CD1c-positive myeloid dendritic cell (primary cell): ENCODE measurements around the gene LAP3.

Source experiments
- DNase-seq: peaks from one replicate; pipeline ENCODE4 v3.0.0-alpha.2; 2016; ENCODE audit errors: extremely low spot score

The LAP3 gene

DNA sequence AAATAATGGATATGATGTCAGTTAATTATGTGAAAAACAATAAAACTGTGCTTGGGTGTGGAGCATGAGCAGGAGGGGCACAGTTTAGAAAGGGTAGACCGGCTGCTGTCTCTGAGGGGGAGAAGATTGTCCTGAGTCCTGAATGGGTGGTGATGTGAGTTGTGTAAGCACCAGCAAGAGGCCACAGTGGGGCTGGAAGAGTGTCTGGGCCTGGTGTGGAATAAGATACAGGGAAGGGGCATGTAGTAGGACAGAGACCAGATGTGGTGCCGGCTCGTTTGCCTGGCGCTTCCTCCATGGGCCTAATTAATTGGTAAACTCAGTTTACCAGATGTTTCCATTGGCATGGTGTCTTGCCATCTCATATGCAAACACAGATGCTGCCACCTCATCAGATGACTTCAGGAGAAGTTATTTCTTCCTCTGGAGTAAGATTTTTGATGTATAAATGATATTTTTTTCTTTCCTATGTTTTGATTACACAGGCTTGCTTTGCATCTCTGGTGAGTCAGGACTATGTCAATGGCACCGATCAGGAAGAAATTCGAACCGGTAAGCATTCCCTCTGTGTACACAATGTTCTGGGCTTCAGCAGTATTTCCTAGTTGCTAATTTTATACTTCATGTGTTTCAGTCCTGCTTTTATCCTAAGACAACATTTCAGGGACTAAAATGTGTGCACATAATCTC lies 42.6 kb downstream of the LAP3 start:
- DNase-seq = no peak

GRCh38 chr4:17623451-17624001 lies 46.5 kb downstream of the LAP3 start:
- DNase-seq = no peak

- DNase-seq = no peak
These were observed 47.8 kb downstream of the LAP3 start for GRCh38 chr4:17624821-17625220.

DNA sequence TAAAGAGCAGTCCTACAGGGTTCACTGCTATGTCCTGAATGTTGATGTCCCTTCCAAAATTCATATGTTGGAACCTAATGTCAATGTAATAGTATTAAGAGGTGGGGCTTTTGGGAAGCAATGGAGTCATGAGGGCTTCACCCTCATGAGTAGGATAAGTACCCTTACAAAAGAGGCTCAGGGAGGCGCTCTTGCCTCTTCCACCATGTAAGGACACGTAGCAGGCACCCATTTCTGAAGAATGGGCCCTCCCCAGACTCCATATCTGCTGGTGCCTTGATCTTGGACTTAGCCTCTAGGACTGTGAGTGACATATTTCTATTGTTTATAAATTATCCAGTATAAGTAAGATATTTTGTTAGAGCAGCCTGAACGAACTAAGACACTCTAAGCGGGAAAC lies 53.2 kb downstream of the LAP3 start:
- no peak for DNase-seq

- DNase-seq = no peak
These were observed 56.6 kb downstream of the LAP3 start for GRCh38 chr4:17633600-17633999.

DNA sequence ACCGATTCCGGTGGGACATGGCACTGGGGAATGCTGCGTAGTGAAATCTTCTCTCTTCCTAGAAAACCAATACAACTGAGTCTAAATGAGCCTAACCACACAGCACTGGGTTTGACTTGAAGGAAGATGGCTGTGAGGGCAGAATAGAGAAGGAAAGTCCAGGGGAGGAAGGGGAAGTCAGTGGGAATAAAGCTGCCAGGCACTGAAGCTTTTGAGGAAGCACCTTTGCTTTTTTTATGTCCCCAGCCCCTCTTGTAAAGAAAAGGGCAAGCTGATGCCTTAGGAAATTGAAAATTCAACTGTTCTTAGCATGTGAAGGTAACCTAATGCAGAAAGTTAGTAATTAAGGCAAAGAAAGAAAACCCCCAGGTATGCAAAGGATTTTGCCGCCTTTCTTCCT lies 58.1 kb downstream of the LAP3 start:
- peak; percentile 13 for DNase-seq

DNA sequence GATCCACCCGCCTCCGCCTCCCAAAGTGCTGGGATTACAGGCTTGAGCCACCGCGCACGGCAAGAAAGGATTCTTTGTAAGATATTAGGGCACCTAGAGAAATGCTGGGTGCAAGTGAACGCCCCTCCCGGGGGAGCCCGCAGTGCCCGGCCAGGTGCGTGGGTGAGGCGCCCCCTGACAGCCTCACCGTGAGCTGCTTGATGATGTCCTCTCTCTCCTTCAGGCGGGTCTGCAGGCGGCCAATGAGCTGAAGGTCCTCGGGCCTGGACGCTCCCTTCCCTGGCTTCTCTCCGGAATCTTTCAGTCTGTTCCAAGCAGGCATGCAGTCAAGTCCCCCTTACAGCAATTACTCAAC lies 59.3 kb downstream of the LAP3 start:
- DNase-seq = no peak

DNA sequence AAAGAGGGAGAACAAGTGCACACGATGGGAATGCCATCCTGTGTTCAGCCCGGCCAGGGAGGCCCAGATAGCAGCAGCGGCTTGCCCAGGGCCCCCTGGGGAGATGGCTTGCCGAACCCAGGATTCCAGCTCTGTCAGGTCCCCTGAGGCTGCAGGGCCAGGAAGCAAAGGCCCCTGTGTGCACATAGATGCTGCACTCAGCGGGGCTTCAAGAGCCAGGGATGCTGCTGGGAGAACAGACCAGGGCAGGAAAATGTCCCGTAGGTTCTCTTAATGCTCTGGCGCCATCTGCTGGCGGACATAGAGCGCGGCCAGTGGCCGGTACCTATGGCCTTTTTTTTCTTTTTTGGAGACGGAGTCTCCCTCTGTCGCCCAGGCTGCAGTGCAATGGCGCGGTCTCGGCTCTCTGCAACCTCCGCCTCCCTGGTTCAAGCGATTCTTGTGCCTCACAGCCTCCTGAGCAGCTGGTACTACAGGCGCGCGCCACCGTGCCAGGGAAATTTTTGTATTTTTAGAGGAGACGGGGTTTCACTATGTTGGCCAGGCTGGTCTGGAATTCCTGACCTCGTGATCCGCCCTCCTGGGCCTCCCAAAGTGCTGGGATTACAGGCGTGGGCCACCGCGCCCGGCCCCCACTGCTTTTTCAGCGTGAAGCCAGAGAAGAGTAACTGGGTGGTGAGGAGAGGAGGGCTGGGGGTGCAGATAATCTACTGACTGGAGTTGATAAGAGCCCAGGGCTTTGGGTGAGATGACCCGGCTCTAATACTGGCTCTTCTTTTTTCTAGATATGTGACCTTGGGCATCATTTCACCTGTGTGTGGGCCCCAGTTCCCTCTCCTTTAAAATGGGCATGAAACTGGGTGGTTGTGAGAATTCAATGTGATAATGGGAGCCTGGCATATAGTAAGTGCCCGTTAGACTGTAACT lies 60.0 kb downstream of the LAP3 start:
- peak; percentile 77 for DNase-seq

GRCh38 chr4:17639136-17639535 lies 62.1 kb downstream of the LAP3 start:
- DNase-seq = no peak

- no peak for DNase-seq
These were observed 65.4 kb downstream of the LAP3 start for GRCh38 chr4:17642398-17642783.

- DNase-seq = no peak
These were observed 69.7 kb downstream of the LAP3 start for GRCh38 chr4:17646693-17647092.

- DNase-seq = no peak
These were observed 70.3 kb downstream of the LAP3 start for GRCh38 chr4:17647176-17647806.

DNA sequence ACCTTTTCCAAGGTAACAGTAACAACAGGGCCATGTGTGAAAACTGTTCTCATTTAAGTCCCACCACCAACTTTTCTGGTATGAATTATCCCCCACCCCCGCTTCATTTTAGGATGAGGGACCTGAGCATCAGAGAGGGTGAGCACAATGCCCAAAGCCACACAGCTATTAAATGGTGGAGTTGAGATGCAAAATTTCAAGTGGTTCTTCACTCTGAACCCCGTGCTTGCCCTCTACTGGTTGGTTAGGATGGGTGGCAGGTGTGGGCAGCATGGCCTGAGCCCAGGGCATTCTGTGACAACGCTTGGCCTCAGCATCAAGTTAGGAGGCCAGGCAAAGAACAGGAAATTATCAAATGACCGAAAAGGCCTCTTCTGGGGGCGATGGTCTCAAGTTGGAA lies 70.9 kb downstream of the LAP3 start:
- no peak for DNase-seq

- no peak for DNase-seq
These were observed 73.4 kb downstream of the LAP3 start for GRCh38 chr4:17650406-17650805.

GRCh38 chr4:17654701-17655100 lies 77.7 kb downstream of the LAP3 start:
- DNase-seq = no peak

DNA sequence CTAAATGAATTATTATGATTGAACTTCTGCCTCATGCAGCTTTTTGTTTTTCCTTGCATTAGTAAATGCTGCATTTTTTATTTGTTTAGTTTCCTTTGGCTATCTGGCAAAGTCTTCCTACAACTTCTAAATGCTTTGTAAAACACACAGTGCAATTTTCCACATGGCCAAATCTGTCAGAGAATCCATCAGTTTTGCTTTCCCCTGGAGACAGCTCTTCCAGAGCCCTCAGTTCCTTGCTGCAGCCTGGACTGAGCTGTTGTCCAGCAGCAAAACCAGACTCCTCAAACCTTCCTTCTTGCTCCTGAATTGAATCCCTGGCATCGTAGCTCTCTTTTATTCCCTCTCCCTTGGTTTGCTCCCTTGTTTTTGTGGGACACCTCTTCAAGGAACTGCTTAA lies 80.1 kb downstream of the LAP3 start:
- no peak for DNase-seq
